Activated CD8-positive, alpha-beta T cell treated with anti-CD3 and anti-CD28 coated beads for 36 hours (primary cell): ENCODE data around the gene ALDH5A1. TPM values are rescaled to one million over a fixed set of nuclear protein-coding genes. Genes with fewer than 3 reads are reported as not detected.

Experiments used
- ATAC-seq: fragments of 200-7000 bp; cut with Tn5 transposase; one replicate; pipeline ENCODE4 v1.10.0; 2021; ENCODE audit warnings: mild to moderate bottlenecking, moderate library complexity
- CTCF ChIA-PET: fragments of 350-600 bp; sonication (Branson Sonifier 250); formaldehyde crosslinking; loops from one replicate; lab custom pipeline; 2021; ENCODE audit warnings: antibody characterized with exemption; lab: Charles Lee
- POLR2A ChIA-PET: fragments of 350-600 bp; sonication (Branson Sonifier 250); formaldehyde crosslinking; loops from one replicate; lab custom pipeline; 2021; ENCODE audit warnings: antibody characterized with exemption; lab: Charles Lee
- DNase-seq: peaks from one replicate; pipeline ENCODE4 v3.0.0-alpha.2; 2020
- H3K27ac Mint-ChIP-seq: one replicate; pipeline ENCODE4 v1.8.0; 2021; ENCODE audit warnings: mild to moderate bottlenecking, mixed read lengths
- H3K27me3 Mint-ChIP-seq: one replicate; pipeline ENCODE4 v1.8.0; 2021; ENCODE audit warnings: mixed read lengths
- H3K36me3 Mint-ChIP-seq: one replicate; pipeline ENCODE4 v1.8.0; 2021; ENCODE audit warnings: low read depth, mixed read lengths
- H3K4me1 Mint-ChIP-seq: one replicate; pipeline ENCODE4 v1.8.0; 2021; ENCODE audit warnings: low read depth, mixed read lengths
- H3K4me3 Mint-ChIP-seq: one replicate; pipeline ENCODE4 v1.8.0; 2021; ENCODE audit warnings: mild to moderate bottlenecking, moderate library complexity, mixed read lengths
- H3K9me3 Mint-ChIP-seq: one replicate; pipeline ENCODE4 v1.8.0; 2021; ENCODE audit warnings: mixed read lengths
- CTCF ChIP-seq: fragments of 200-600 bp; IDR thresholded peaks from one replicate; pipeline ENCODE4 v1.8.0; 2022; ENCODE audit warnings: antibody characterized with exemption, mild to moderate bottlenecking
- intact Hi-C: fragments of 100-400 bp; cut with micrococcal nuclease; formaldehyde crosslinking; loops from one replicate; pipeline ENCODE4 v1.10.0; 2022
- total RNA-seq, 2 experiments: library from RNA; stranded (reverse); gene quantifications; one replicate each; pipeline ENCODE4 v1.2.3, GENCODE V29; 2021

ALDH5A1 gene
- total RNA-seq, 2 experiments from 2014 or later: 20.7 to 20.8 TPM

DNA sequence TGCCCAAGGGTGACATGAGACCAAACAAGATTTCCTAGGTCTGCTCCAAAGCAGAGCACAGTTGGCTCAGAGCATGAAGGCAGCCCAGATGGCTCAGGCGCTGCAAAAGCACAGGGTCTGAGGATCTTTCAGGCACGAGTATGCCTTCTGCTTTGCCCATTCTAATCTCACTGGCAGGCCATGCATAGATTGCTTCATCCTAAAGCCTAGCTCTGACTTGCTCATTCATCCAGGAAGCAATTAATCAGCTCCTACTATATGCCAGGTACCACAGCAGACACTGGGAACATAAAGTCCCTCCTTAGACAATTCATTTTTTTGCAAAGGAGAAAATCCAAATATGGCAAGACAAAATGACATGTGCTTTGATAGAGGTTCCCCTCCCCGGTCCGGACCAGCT is 36.6 kb upstream of the ALDH5A1 start:
- CTCF ChIA-PET: no interaction called here

GRCh38 chr6:24458941-24459340 is 35.8 kb upstream of the ALDH5A1 start:
- intact Hi-C loops: no loop called here
- ATAC-seq: no peak
- Mint-ChIP-seq H3K36me3 (no peaks in the 10 kb centered on the region), H3K4me3 (no peak overlapping the region), H3K27me3 (no peaks in the 10 kb centered on the region), H3K4me1 (no peaks in the 10 kb centered on the region), H3K9me3 (no peaks in the 10 kb centered on the region), H3K27ac (no peak overlapping the region)
- DNase-seq: no peak
- ChIA-PET CTCF (interaction anchor here (0.9 to 1.2 kb wide), 2 partner anchors 16 to 29 kb away, joined by 3 to 4 read pairs; no protein-coding TSS in a partner anchor), POLR2A (no interaction called here)
- no peak for TF ChIP-seq CTCF

More for the DNA sequence above, 36.6 kb upstream of the ALDH5A1 start:
- DNase-seq: no peak
- TF ChIP-seq CTCF: no peak
- POLR2A ChIA-PET: no interaction called here
- Mint-ChIP-seq H3K9me3 (no peaks in the 10 kb centered on the region), H3K27ac (no peak overlapping the region), H3K4me1 (no peaks in the 10 kb centered on the region), H3K36me3 (no peaks in the 10 kb centered on the region), H3K4me3 (no peak overlapping the region), H3K27me3 (no peaks in the 10 kb centered on the region)
- intact Hi-C loops: no loop called here
- no peak for ATAC-seq

GRCh38 chr6:24460966-24461365 is 33.8 kb upstream of the ALDH5A1 start:
- no peaks in the 10 kb centered on the region for H3K4me1 Mint-ChIP-seq
- H3K9me3 Mint-ChIP-seq: no peaks in the 10 kb centered on the region
- no peaks in the 10 kb centered on the region for H3K27me3 Mint-ChIP-seq
- POLR2A ChIA-PET: no interaction called here
- TF ChIP-seq CTCF: no peak
- ATAC-seq: no peak
- intact Hi-C loops: no loop called here
- no peak for DNase-seq
- CTCF ChIA-PET: interaction anchor here (1.9 kb wide), 1 partner anchor 30 kb away, joined by 8 read pairs; no protein-coding TSS in a partner anchor
- H3K4me3 Mint-ChIP-seq: no peak overlapping the region
- H3K36me3 Mint-ChIP-seq: no peaks in the 10 kb centered on the region
- H3K27ac Mint-ChIP-seq: no peak overlapping the region

GRCh38 chr6:24464253-24465038 is 30.3 kb upstream of the ALDH5A1 start:
- POLR2A ChIA-PET: no interaction called here
- no peak for ATAC-seq
- H3K4me3 Mint-ChIP-seq: no peak overlapping the region
- TF ChIP-seq CTCF: no peak
- H3K36me3 Mint-ChIP-seq: no peaks in the 10 kb centered on the region
- H3K27ac Mint-ChIP-seq: no peak overlapping the region
- no peaks in the 10 kb centered on the region for H3K4me1 Mint-ChIP-seq
- intact Hi-C loops: no loop called here
- no peak for DNase-seq
- no peaks in the 10 kb centered on the region for H3K9me3 Mint-ChIP-seq
- no peaks in the 10 kb centered on the region for H3K27me3 Mint-ChIP-seq
- CTCF ChIA-PET: no interaction called here

GRCh38 chr6:24469811-24470210 is 25.0 kb upstream of the ALDH5A1 start:
- CTCF ChIA-PET: no interaction called here
- Mint-ChIP-seq H3K4me1 (no peaks in the 10 kb centered on the region), H3K9me3 (no peaks in the 10 kb centered on the region), H3K4me3 (no peak overlapping the region), H3K27ac (no peak overlapping the region), H3K27me3 (no peaks in the 10 kb centered on the region), H3K36me3 (no peaks in the 10 kb centered on the region)
- no peak for DNase-seq
- POLR2A ChIA-PET: interaction anchor here (0.6 kb wide), 1 partner anchor 58 kb away, joined by 4 read pairs; no protein-coding TSS in a partner anchor
- no peak for ATAC-seq
- intact Hi-C loops: no loop called here
- TF ChIP-seq CTCF: no peak
